ENCODE data around the gene SLC33A1.

- TF ChIP-seq, protein P1, sequence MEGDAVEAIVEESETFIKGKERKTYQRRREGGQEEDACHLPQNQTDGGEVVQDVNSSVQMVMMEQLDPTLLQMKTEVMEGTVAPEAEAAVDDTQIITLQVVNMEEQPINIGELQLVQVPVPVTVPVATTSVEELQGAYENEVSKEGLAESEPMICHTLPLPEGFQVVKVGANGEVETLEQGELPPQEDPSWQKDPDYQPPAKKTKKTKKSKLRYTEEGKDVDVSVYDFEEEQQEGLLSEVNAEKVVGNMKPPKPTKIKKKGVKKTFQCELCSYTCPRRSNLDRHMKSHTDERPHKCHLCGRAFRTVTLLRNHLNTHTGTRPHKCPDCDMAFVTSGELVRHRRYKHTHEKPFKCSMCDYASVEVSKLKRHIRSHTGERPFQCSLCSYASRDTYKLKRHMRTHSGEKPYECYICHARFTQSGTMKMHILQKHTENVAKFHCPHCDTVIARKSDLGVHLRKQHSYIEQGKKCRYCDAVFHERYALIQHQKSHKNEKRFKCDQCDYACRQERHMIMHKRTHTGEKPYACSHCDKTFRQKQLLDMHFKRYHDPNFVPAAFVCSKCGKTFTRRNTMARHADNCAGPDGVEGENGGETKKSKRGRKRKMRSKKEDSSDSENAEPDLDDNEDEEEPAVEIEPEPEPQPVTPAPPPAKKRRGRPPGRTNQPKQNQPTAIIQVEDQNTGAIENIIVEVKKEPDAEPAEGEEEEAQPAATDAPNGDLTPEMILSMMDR (conservative IDR thresholded peaks at IDR 0.05; ENCODE audit: low read depth, low read length), result no peak
- TF ChIP-seq EZH2 (IDR thresholded peaks at IDR 0.05; ENCODE audit: borderline replicate concordance, low read depth, low read length, poor library complexity, severe bottlenecking), result no peak
Observed at GRCh38 chr3:155852341-155852740, 1.9 kb downstream of the SLC33A1 start.

All from A673 (cell line).